ENCODE measurements around the gene NIPAL1.

The NIPAL1 gene

GRCh38 chr4:48038666-48039065 lies 22.1 kb downstream of the NIPAL1 start:
- TF ChIP-seq CTCF (IDR thresholded peaks at IDR 0.05) = no peak

- TF ChIP-seq CTCF (IDR thresholded peaks at IDR 0.05) = no peak
Observed at GRCh38 chr4:48039561-48039960, 23.0 kb downstream of the NIPAL1 start.

GRCh38 chr4:48041535-48042137 lies 25.1 kb downstream of the NIPAL1 start:
- no peak for TF ChIP-seq CTCF (IDR thresholded peaks at IDR 0.05)

GRCh38 chr4:48042979-48043461 lies 26.4 kb downstream of the NIPAL1 start:
- no peak for TF ChIP-seq CTCF (IDR thresholded peaks at IDR 0.05)

GRCh38 chr4:48043504-48043903 lies 26.9 kb downstream of the NIPAL1 start:
- TF ChIP-seq CTCF (IDR thresholded peaks at IDR 0.05) = no peak

GRCh38 chr4:48044298-48044697 lies 27.7 kb downstream of the NIPAL1 start:
- no peak for TF ChIP-seq CTCF (IDR thresholded peaks at IDR 0.05)

GRCh38 chr4:48046059-48046458 lies 29.5 kb downstream of the NIPAL1 start:
- TF ChIP-seq CTCF (IDR thresholded peaks at IDR 0.05) = no peak

GRCh38 chr4:48047421-48047844 lies 30.9 kb downstream of the NIPAL1 start:
- no peak for TF ChIP-seq CTCF (IDR thresholded peaks at IDR 0.05)
